GM12878 (cell line): ENCODE measurements around the gene NRG2. TPM values are rescaled to one million over a fixed set of nuclear protein-coding genes. Genes with fewer than 3 reads are reported as not detected.

Source experiments
- ATAC-seq: fragments of 200-7000 bp; cut with Tn5 transposase; 3 replicates; pipeline ENCODE4 v1.9.1; 2020; ENCODE audit warnings: mild to moderate bottlenecking, moderate library complexity
- BruUV-seq: library from RNA; stranded (reverse); fragments of 400-500 nt; replicated peaks from 2 replicates; lab custom pipeline; 2021; lab: Mats Ljungman, UMichigan
- CTCF ChIA-PET: fragments of 300-600 bp; sonication (Branson Sonifier 250); formaldehyde crosslinking; extraction: SDS; loops from one replicate; lab custom pipeline; 2021; ENCODE audit warnings: inconsistent platforms; lab: Yijun Ruan, JAX
- POLR2A ChIA-PET: fragments of 350-600 bp; formaldehyde crosslinking; extraction: SDS; loops from one replicate; lab custom pipeline; 2021; ENCODE audit warnings: inconsistent platforms; lab: Charles Lee
- RAD21 ChIA-PET: fragments of 300-600 bp; sonication (Branson Sonifier 250); formaldehyde crosslinking; loops from one replicate; lab custom pipeline; 2023; ENCODE audit warnings: antibody characterized with exemption; ENCODE audit not compliant: unreplicated experiment; lab: Charles Lee
- SMC1A ChIA-PET: fragments of 300-600 bp; sonication (Branson Sonifier 250); formaldehyde crosslinking; loops from one replicate; lab custom pipeline; 2023; ENCODE audit not compliant: unreplicated experiment, uncharacterized antibody; lab: Charles Lee
- DNase-seq: peaks from one replicate; pipeline ENCODE4 v3.0.0-alpha.2; 2011; ENCODE audit warnings: low read depth, low spot score
- FAIRE-seq: peaks from 3 replicates; lab custom pipeline; 2011; peaks lifted over from hg19 to GRCh38; lab: Jason Lieb, UNC
- H2AFZ ChIP-seq: 2 replicates; pipeline ENCODE4 v1.6.0; 2011; ENCODE audit warnings: low read depth, low read length, control low read depth; ENCODE audit not compliant: control insufficient read depth
- H3K27ac ChIP-seq: 2 replicates; pipeline ENCODE4 v1.5.1; 2011; ENCODE audit warnings: control low read depth; ENCODE audit not compliant: control insufficient read depth, insufficient read depth
- H3K27me3 ChIP-seq, 2 experiments: replicated peaks in 1 of 2; 2 replicates each; pipeline versions ENCODE4 v1.6.0 to v1.6.1; 2011; ENCODE audit warnings: low read length in 1 of 2; ENCODE audit not compliant: control insufficient read depth in 2 of 2, insufficient read depth in 2 of 2
- H3K36me3 ChIP-seq, 2 experiments: 2 replicates each; pipeline ENCODE4 v1.5.1; 2011; ENCODE audit warnings: low read length in 1 of 2; ENCODE audit not compliant: control insufficient read depth in 2 of 2, insufficient read depth in 2 of 2
- H3K4me1 ChIP-seq: 2 replicates; pipeline ENCODE4 v1.6.1; 2011; ENCODE audit warnings: mild to moderate bottlenecking, low read length, moderate library complexity, mixed read lengths; ENCODE audit not compliant: control insufficient read depth, insufficient read depth
- H3K4me2 ChIP-seq: 2 replicates; pipeline ENCODE4 v1.6.0; 2011; ENCODE audit warnings: control low read depth; ENCODE audit not compliant: control insufficient read depth, insufficient read depth
- H3K4me3 ChIP-seq: fragments of 200-600 bp; sonication (generic); 2 replicates; pipeline ENCODE4 v1.5.1; 2016
- H3K79me2 ChIP-seq: 2 replicates; pipeline ENCODE4 v1.6.0; 2011; ENCODE audit warnings: low read length; ENCODE audit not compliant: control insufficient read depth, insufficient read depth
- H3K9ac ChIP-seq: 2 replicates; pipeline ENCODE4 v1.8.0; 2011; ENCODE audit warnings: low read length, control low read depth, mixed read lengths; ENCODE audit not compliant: control insufficient read depth, insufficient read depth
- H3K9me3 ChIP-seq: replicated peaks from 3 replicates; pipeline ENCODE4 v1.5.1; 2011; ENCODE audit warnings: mild to moderate bottlenecking, low read length; ENCODE audit not compliant: control insufficient read depth, insufficient read depth
- H4K20me1 ChIP-seq: 2 replicates; pipeline ENCODE4 v1.6.0; 2011; ENCODE audit not compliant: control insufficient read depth, insufficient read depth
- ESRRA ChIP-seq: IDR thresholded peaks from 2 replicates; pipeline ENCODE4 v1.6.1; 2012; ENCODE audit warnings: mild to moderate bottlenecking, low read length, improper control_type of control experiment
- GATAD2B ChIP-seq: fragments of 450-650 bp; conservative IDR thresholded peaks from 2 replicates; pipeline ENCODE4 v1.6.1; 2017; ENCODE audit warnings: low read depth, mild to moderate bottlenecking, moderate library complexity
- HDGF ChIP-seq: fragments of 450-650 bp; IDR thresholded peaks from 2 replicates; pipeline ENCODE4 v1.6.1; 2016; ENCODE audit warnings: antibody characterized with exemption
- JUNB ChIP-seq: IDR thresholded peaks from 2 replicates; pipeline ENCODE4 v1.6.1; 2016; ENCODE audit warnings: antibody characterized with exemption, mild to moderate bottlenecking
- LARP7 ChIP-seq: fragments of 450-650 bp; IDR thresholded peaks from 2 replicates; pipeline ENCODE4 v1.6.1; 2017; ENCODE audit warnings: mild to moderate bottlenecking
- MEF2A ChIP-seq: IDR thresholded peaks from 2 replicates; pipeline ENCODE4 v1.6.1; 2011; ENCODE audit warnings: low read depth, mild to moderate bottlenecking, low read length, moderate library complexity; ENCODE audit not compliant: insufficient read depth
- RUNX3 ChIP-seq: IDR thresholded peaks from 2 replicates; pipeline ENCODE4 v1.6.1; 2012; ENCODE audit warnings: low read length, inconsistent platforms
- SMARCA5 ChIP-seq: fragments of 450-650 bp; IDR thresholded peaks from 2 replicates; pipeline ENCODE4 v1.6.1; 2017; ENCODE audit warnings: mild to moderate bottlenecking
- SMC3 ChIP-seq: IDR thresholded peaks from 2 replicates; pipeline ENCODE4 v1.6.1; 2011; ENCODE audit warnings: low read length, improper control_type of control experiment, borderline replicate concordance
- ZBTB40 ChIP-seq: fragments of 450-650 bp; IDR thresholded peaks from 2 replicates; pipeline ENCODE4 v1.6.1; 2016; ENCODE audit warnings: mild to moderate bottlenecking, moderate library complexity, borderline replicate concordance
- WGBS: methylation state at CpG from one replicate; pipeline ENCODE4 v1.1.6; 2016; ENCODE audit warnings: low lambda C conversion rate; ENCODE audit not compliant: insufficient replicate concordance, insufficient coverage; ENCODE audit errors: missing lambda C conversion rate; 5-methylcytosine and 5-hydroxymethylcytosine counted together
- in situ Hi-C: fragments of 300-500 bp; cut with MboI; formaldehyde crosslinking; loops from 9 replicates; pipeline ENCODE4 v1.14.3; 2018; ENCODE audit warnings: mixed read lengths
- intact Hi-C: fragments of 100-400 bp; cut with micrococcal nuclease; formaldehyde crosslinking; loops from one replicate; pipeline ENCODE4 v1.14.2; 2022; ENCODE audit not compliant: unreplicated experiment
- polyA plus RNA-seq, 11 experiments: library from polyadenylated mRNA; depleted of rRNA in 4 of 11; unstranded in 6 of 11; stranded (reverse) in 5 of 11; fragments of >200 nt; fragmentation: Nextera tagmentation in 4 of 11; fragmentation: Illumina TruSeq in 1 of 11; extraction: Ambion mirVana in 4 of 11; extraction: Trizol in 1 of 11; gene quantifications; 1 replicate in 1 of 11; 2 replicates in 10 of 11; pipeline versions ENCODE4 v1.2.1 to v1.2.3, GENCODE V29; 2011 to 2016; ENCODE audit warnings: inconsistent platforms in 2 of 11, missing spikeins in 2 of 11, low read depth in 1 of 11
- total RNA-seq, 4 experiments: library from RNA; depleted of rRNA in 3 of 4; stranded (reverse); fragments of >200 nt in 3 of 4; fragmentation: Illumina TruSeq in 1 of 4; extraction: Trizol in 1 of 4; gene quantifications; 2 replicates each; pipeline versions ENCODE4 v1.2.1 to v1.2.3, GENCODE V29; 2013 to 2021

NRG2 gene
- total and polyA plus RNA-seq, 10 of the 15 experiments (the other 5 are each of a cell fraction or from before 2014, with no cell fraction given) = 0.10 to 21.7 (median 9.6) TPM

- POLR2A ChIA-PET = no interaction called here
- Histone ChIP-seq H3K9ac (no peak overlapping the region), H2AFZ (no peak overlapping the region), H3K9me3 (no peaks in the 10 kb centered on the region), H3K27me3 (no peaks in the 10 kb centered on the region), H3K4me2 (no peak overlapping the region), H3K4me1 (no peaks in the 10 kb centered on the region), H3K27ac (no peak overlapping the region), H3K36me3 (peaks cover 0 to 5% of the 10 kb centered on the region in 2 experiments; a peak in 2 of 4 replicates), H4K20me1 (no peaks in the 10 kb centered on the region), H3K79me2 (no peaks in the 10 kb centered on the region), H3K4me3 (no peak overlapping the region)
- in situ Hi-C loops = no loop called here
- WGBS = 43% methylated on average over 6 of the region's 6 CpGs
- intact Hi-C loops = no loop called here
- BruUV-seq = no TSS peak
- TF ChIP-seq HDGF (no peak), SMC3 (no peak), JUNB (no peak), MEF2A (no peak), RUNX3 (no peak), ZBTB40 (no peak), LARP7 (no peak), GATAD2B (no peak), SMARCA5 (no peak), ESRRA (no peak)
- RAD21 ChIA-PET = interaction anchor here (1.0 to 1.6 kb wide), 2 partner anchors 14 to 113 kb away, joined by 3 to 5 read pairs; no protein-coding TSS in a partner anchor
- ATAC-seq = no peak
- CTCF ChIA-PET = interaction anchor here (1.0 to 2.1 kb wide), 3 partner anchors 69 to 113 kb away, joined by 5 to 14 read pairs (median 6); no protein-coding TSS in a partner anchor
- no peak for FAIRE-seq
- DNase-seq = no peak
- SMC1A ChIA-PET = interaction anchor here (1.6 kb wide), 1 partner anchor 113 kb away, joined by 5 read pairs; no protein-coding TSS in a partner anchor
These were observed 187.1 kb downstream of the NRG2 start for GRCh38 chr5:139855946-139856540.
